EH (cell line): ENCODE data around the gene CHRNB4.
"Not testable (repeated sequence)": the region's sequence is repeated elsewhere in the genome, so short reads cannot be mapped to it uniquely, and the experiment has no call there.

ENCODE experiments used
- DNase-seq: peaks from one replicate; pipeline ENCODE4 v3.0.0-alpha.2; 2015; ENCODE audit warnings: low read depth

The CHRNB4 gene

GRCh38 chr15:78616506-78616905 lies 24.5 kb downstream of the CHRNB4 start:
- no peak for DNase-seq

GRCh38 chr15:78615151-78615589 lies 25.8 kb downstream of the CHRNB4 start:
- DNase-seq, result no peak

GRCh38 chr15:78614021-78614420 lies 27.0 kb downstream of the CHRNB4 start:
- DNase-seq, result no peak

GRCh38 chr15:78609551-78609950 lies 31.5 kb downstream of the CHRNB4 start:
- not testable (repeated sequence) for DNase-seq

- no peak for DNase-seq
Observed at GRCh38 chr15:78605680-78606079, 35.3 kb downstream of the CHRNB4 start.

GRCh38 chr15:78605201-78605600 lies 35.8 kb downstream of the CHRNB4 start:
- no peak for DNase-seq

GRCh38 chr15:78604420-78604819 lies 36.6 kb downstream of the CHRNB4 start:
- DNase-seq, result no peak

- DNase-seq, result no peak
Observed at GRCh38 chr15:78603467-78603866, 37.5 kb downstream of the CHRNB4 start.

GRCh38 chr15:78599189-78599588 lies 41.8 kb downstream of the CHRNB4 start:
- DNase-seq, result no peak

- no peak for DNase-seq
Observed at GRCh38 chr15:78598348-78598747, 42.7 kb downstream of the CHRNB4 start.

- no peak for DNase-seq
Observed at GRCh38 chr15:78597583-78597982, 43.4 kb downstream of the CHRNB4 start.

- DNase-seq, result no peak
Observed at GRCh38 chr15:78574944-78575343, 66.1 kb downstream of the CHRNB4 start.
